ENCODE measurements around the gene GPR137. TPM values are rescaled to one million over a fixed set of nuclear protein-coding genes. Genes with fewer than 3 reads are reported as not detected.

Gene GPR137
- polyA plus RNA-seq, 3 donors: 7.8 to 21.0 (median 9.3) TPM

GRCh38 chr11:64299847-64300648 is 14.4 kb downstream of the GPR137 start, which contains the start of gene CATSPERZ:
Gene CATSPERZ, plus strand, starts transcription at chr11:64300358. Its CDS starts 53 bp downstream, at chr11:64300411.
- Histone ChIP-seq H3K27ac (ENCODE audit: low read depth in 1 of 2, low read length in 2 of 2) (peak within 1 kb of the TSS; percentile 49 to 62), H3K4me2 (replicated peaks; ENCODE audit: extremely low read depth, low read length, poor library complexity, severe bottlenecking) (peak within 1 kb of the TSS; percentile 81), H3K9ac (ENCODE audit: insufficient read depth, low read length, poor library complexity, severe bottlenecking) (peak within 1 kb of the TSS; percentile 53), H3K27me3 (ENCODE audit: control insufficient read depth in 2 of 2, insufficient read depth in 2 of 2, low read length in 2 of 2) (peaks cover 51 to 59% of the 10 kb centered on the region in 2 donors), H3K79me2 (ENCODE audit: insufficient read depth, low read length) (no peaks in the 10 kb centered on the region), H4K20me1 (ENCODE audit: insufficient read depth, low read length) (no peaks in the 10 kb centered on the region), H3K4me1 (ENCODE audit: control insufficient read depth in 1 of 2, insufficient read depth in 2 of 2, low read length in 2 of 2) (peaks cover 34 to 42% of the 10 kb centered on the region in 2 donors), H2AFZ (ENCODE audit: insufficient read depth, low read depth, low read length, poor library complexity, severe bottlenecking) (peak within 1 kb of the TSS; percentile 70), H3K4me3 (replicated peaks in 1 of 3; ENCODE audit: low read depth in 2 of 3, low read length in 3 of 3) (peak within 1 kb of the TSS; percentile 2 to 68 (median 12)), H3K36me3 (replicated peaks in 1 of 2; ENCODE audit: control insufficient read depth in 1 of 2, insufficient read depth in 2 of 2, low read length in 2 of 2) (no peaks in the 10 kb centered on the region), H3K9me3 (replicated peaks in 1 of 2; ENCODE audit: control insufficient read depth in 1 of 2, insufficient read depth in 1 of 2, low read length in 2 of 2) (peaks cover 3 to 29% of the 10 kb centered on the region in 2 donors)
- H3K36me3 Mint-ChIP-seq: peaks cover 5 to 16% of the 10 kb centered on the region in 2 donors
- DNase-seq: no peak
- no peak for TF ChIP-seq CTCF (IDR thresholded peaks at IDR 0.05)
- intact Hi-C loops (cut with micrococcal nuclease): loop anchor here (2.0 to 5.0 kb wide), 4 partner anchors 15 to 58 kb away; partner anchors contain the start of genes BAD (in 1 of the 2), FKBP2 (in 1 of the 2), GPR137 (in 1 of the 2) and PLCB3 (in 1 of the 2)
- WGBS (ENCODE audit: insufficient coverage): 2% methylated on average over 45 of the region's 54 CpGs
- peaks cover 0 to 32% (median 9%) of the 10 kb centered on the region in 7 donors for H3K9me3 Mint-ChIP-seq
- H3K4me1 Mint-ChIP-seq: peaks cover 42% of the 10 kb centered on the region
- peak within 1 kb of the TSS; percentile 59 to 92 (median 85) for H3K27ac Mint-ChIP-seq
- H3K27me3 Mint-ChIP-seq (ENCODE audit: low read depth in 3 of 3): peaks cover 63 to 73% (median 72%) of the 10 kb centered on the region in 3 donors
- peak within 1 kb of the TSS; percentile 75 to 91 for H3K4me3 Mint-ChIP-seq
